Osteocyte (in vitro differentiated cells): ENCODE results near the gene PREX1. TPM values are rescaled to one million over a fixed set of nuclear protein-coding genes. Genes with fewer than 3 reads are reported as not detected.
A peak's percentile ranks its signal among the peaks of the same experiment; 100 is the strongest.

ENCODE experiments used
- DNase-seq: peaks from one replicate; pipeline ENCODE4 v3.0.0; 2021; ENCODE audit warnings: mixed read lengths; ENCODE audit not compliant: unreplicated experiment; ENCODE audit errors: extremely low spot score
- H3K27ac Mint-ChIP-seq: one replicate; pipeline ENCODE4 v1.8.0; 2021; ENCODE audit warnings: mild to moderate bottlenecking, mixed read lengths; ENCODE audit not compliant: unreplicated experiment
- H3K27me3 Mint-ChIP-seq: one replicate; pipeline ENCODE4 v1.8.0; 2021; ENCODE audit warnings: mixed read lengths; ENCODE audit not compliant: unreplicated experiment
- H3K36me3 Mint-ChIP-seq: one replicate; pipeline ENCODE4 v1.8.0; 2021; ENCODE audit warnings: mixed read lengths; ENCODE audit not compliant: unreplicated experiment
- H3K4me1 Mint-ChIP-seq: one replicate; pipeline ENCODE4 v1.8.0; 2021; ENCODE audit warnings: mixed read lengths; ENCODE audit not compliant: unreplicated experiment
- H3K4me3 Mint-ChIP-seq: one replicate; pipeline ENCODE4 v1.8.0; 2021; ENCODE audit warnings: mild to moderate bottlenecking, moderate library complexity, mixed read lengths; ENCODE audit not compliant: unreplicated experiment
- H3K9me3 Mint-ChIP-seq: one replicate; pipeline ENCODE4 v1.8.0; 2021; ENCODE audit warnings: mixed read lengths; ENCODE audit not compliant: unreplicated experiment
- CTCF ChIP-seq: fragments of 200-600 bp; sonication (generic); IDR thresholded peaks from 2 replicates; pipeline ENCODE4 v1.5.0; 2021; ENCODE audit warnings: antibody characterized with exemption, mild to moderate bottlenecking, moderate library complexity
- total RNA-seq: library from RNA; stranded (reverse); gene quantifications from 2 replicates; pipeline ENCODE4 v1.2.1, GENCODE V29; 2021

PREX1 gene
- total RNA-seq, 1 donor from 2014 or later, result 24.2 TPM

- no peaks in the 10 kb centered on the region for H3K36me3 Mint-ChIP-seq
- peaks cover 67% of the 10 kb centered on the region for H3K4me1 Mint-ChIP-seq
- no peak overlapping the region for H3K4me3 Mint-ChIP-seq
- no peaks in the 10 kb centered on the region for H3K9me3 Mint-ChIP-seq
- no peak overlapping the region for H3K27ac Mint-ChIP-seq
- no peak for TF ChIP-seq CTCF
- no peak for DNase-seq
- no peaks in the 10 kb centered on the region for H3K27me3 Mint-ChIP-seq
These were observed 37.3 kb downstream of the PREX1 start for GRCh38 chr20:48790473-48791003.

GRCh38 chr20:48789781-48790472 is 37.9 kb downstream of the PREX1 start:
- TF ChIP-seq CTCF, result no peak
- Mint-ChIP-seq H3K36me3 (no peaks in the 10 kb centered on the region), H3K4me1 (peaks cover 67% of the 10 kb centered on the region), H3K27ac (no peak overlapping the region), H3K4me3 (no peak overlapping the region), H3K27me3 (no peaks in the 10 kb centered on the region), H3K9me3 (no peaks in the 10 kb centered on the region)
- DNase-seq, result no peak

- no peak overlapping the region for H3K27ac Mint-ChIP-seq
- H3K4me3 Mint-ChIP-seq, result no peak overlapping the region
- no peaks in the 10 kb centered on the region for H3K27me3 Mint-ChIP-seq
- no peaks in the 10 kb centered on the region for H3K9me3 Mint-ChIP-seq
- no peak for TF ChIP-seq CTCF
- no peaks in the 10 kb centered on the region for H3K36me3 Mint-ChIP-seq
- H3K4me1 Mint-ChIP-seq, result peaks cover 63% of the 10 kb centered on the region
- DNase-seq, result no peak
These were observed 38.6 kb downstream of the PREX1 start for GRCh38 chr20:48789185-48789668.

- no peaks in the 10 kb centered on the region for H3K36me3 Mint-ChIP-seq
- H3K27me3 Mint-ChIP-seq, result no peaks in the 10 kb centered on the region
- TF ChIP-seq CTCF, result no peak
- H3K27ac Mint-ChIP-seq, result no peak overlapping the region
- DNase-seq, result no peak
- H3K9me3 Mint-ChIP-seq, result no peaks in the 10 kb centered on the region
- peaks cover 56% of the 10 kb centered on the region for H3K4me1 Mint-ChIP-seq
- H3K4me3 Mint-ChIP-seq, result no peak overlapping the region
These were observed 39.2 kb downstream of the PREX1 start for GRCh38 chr20:48788486-48789072.

- peaks cover 51% of the 10 kb centered on the region for H3K4me1 Mint-ChIP-seq
- DNase-seq, result no peak
These were observed 39.9 kb downstream of the PREX1 start for GRCh38 chr20:48787861-48788375.

More at GRCh38 chr20:48787861-48788375, 39.9 kb downstream of the PREX1 start:
- Mint-ChIP-seq H3K27ac (peak overlapping the region; percentile 23), H3K27me3 (no peaks in the 10 kb centered on the region), H3K4me3 (no peak overlapping the region), H3K36me3 (no peaks in the 10 kb centered on the region), H3K9me3 (no peaks in the 10 kb centered on the region)
- no peak for TF ChIP-seq CTCF
